Right renal cortex interstitium (tissue), 3 donors: ENCODE results near the gene NCR1. TPM values are rescaled to one million over a fixed set of nuclear protein-coding genes. Genes with fewer than 3 reads are reported as not detected.
"Not testable (repeated sequence)": the region's sequence is repeated elsewhere in the genome, so short reads cannot be mapped to it uniquely, and the experiment has no call there.

Source experiments
- DNase-seq, 3 donors: peaks; one replicate each; pipeline ENCODE4 v3.0.0-alpha.2; 2013; ENCODE audit warnings: low read depth in 3 of 3, low spot score in 2 of 3
- polyA plus RNA-seq, 3 donors: library from polyadenylated mRNA; unstranded; fragments of 120-200 nt; gene quantifications; one replicate each; pipeline ENCODE4 v1.2.1, GENCODE V29; 2013; ENCODE audit not compliant: insufficient read length in 3 of 3

The NCR1 gene
- polyA plus RNA-seq, 3 donors: 0.19 to 0.21 (median 0.19) TPM

DNA sequence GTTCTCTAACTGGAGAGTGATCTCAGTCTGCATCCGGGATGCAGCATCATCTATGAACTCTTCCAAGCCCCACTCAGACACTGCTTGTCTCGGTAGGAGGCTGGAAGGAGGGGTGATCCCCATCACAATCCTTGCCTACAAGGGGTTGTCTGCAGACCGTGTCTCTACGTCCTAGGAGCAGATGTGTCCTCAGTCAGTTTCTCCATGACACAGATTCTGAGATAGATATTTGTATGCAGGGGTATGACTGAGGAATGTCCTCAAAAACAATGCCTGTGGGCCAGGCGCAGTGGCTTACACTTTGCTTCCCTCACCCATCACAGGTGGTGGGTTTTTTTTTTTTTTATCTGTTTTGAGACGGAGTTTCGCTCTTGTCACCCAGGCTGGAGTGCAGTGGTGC is 871 bp downstream of the NCR1 start:
- DNase-seq: no peak

DNA sequence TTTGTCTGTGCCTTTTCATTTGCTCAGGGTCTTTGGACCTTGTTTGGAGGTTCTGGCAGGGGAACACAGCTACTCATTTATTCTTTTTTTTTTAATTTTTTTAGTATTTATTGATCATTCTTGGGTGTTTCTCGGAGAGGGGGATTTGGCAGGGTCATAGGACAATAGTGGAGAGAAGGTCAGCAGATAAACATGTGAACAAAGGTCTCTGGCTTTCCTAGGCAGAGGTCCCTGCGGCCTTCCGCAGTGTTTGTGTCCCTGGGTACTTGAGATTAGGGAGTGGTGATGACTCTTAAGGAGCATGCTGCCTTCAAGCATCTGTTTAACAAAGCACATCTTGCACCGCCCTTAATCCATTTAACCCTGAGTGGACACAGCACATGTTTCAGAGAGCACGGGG is 2.0 kb downstream of the NCR1 start:
- not testable (repeated sequence) for DNase-seq

DNA sequence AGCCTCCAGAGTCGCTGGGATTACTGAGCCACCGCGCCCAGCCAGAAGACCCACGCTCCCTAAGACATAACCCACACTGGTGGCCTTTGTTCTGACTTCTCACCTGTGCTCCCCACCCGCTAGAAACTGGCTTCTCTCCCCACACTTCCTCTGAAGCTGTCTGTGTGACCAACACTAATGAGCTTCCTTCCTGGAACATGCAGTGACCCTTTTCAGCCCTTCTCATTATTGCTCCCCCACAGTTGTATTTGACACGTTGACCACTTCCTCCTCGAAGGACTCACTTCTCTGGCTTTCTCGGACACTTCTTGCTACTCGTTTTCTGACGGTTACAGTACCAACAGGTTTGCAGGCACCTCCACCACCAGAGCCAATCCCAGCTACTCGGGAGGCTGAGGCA is 10.9 kb downstream of the NCR1 start:
- no peak for DNase-seq

DNA sequence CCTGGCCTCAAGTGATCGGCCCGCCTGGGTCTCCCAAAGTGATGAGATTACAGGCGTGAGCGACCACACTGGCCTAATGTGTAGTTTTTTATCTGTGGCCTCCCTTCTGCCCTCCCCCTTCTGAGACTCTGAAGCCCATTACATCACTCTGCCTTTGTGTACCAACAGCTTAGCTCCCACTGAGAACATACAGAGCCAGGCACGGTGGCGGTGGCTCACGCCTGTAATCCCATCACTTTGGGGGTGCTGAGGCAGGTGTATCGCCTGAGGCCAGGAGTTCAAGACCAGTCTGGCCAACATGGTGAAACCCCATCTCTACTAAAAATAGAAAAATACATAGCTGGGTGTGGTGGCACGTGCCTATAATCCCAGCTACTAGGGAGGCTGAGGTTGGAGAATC is 12.6 kb downstream of the NCR1 start:
- DNase-seq: no peak

DNA sequence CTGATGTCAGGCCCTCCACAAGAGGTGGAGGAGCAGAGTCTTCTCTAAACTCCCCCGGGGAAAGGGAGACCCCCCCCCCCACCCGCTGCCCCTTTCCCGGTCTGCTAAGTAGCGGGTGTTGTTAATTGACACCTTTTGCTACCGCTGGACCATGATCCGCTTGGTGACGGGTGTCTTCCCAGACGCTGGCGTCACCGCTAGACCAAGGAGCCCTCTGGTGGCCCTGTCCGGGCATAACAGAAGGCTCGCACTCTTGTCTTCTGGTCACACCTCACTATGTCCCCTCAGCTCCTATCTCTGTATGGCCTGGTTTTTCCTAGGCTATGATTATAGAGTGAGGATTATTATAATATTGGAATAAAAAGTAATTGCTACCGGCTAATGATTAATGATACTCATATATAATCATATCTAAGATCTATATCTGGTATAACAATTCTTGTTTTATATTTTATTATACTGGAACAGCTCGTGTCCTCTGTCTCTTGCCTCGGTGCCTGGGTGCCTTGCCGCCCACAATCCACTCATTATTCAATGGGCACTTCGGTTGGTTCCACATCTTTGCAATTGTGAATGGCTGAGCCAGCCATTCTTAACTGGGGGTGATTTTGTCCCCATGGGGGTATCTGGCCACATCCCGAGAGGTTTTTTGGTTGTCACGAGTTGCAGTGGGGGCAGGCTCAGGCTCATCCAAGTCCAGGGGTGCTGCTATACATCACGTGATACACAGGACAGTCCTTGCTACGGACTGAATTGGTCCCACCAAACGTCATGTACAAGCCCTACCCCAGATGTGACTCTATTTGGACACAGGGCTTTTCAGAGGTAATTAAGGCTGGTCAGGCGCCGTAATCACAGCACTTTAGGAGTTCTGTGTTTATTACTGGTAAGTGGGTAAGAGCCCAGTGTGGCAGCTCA is 14.0 kb downstream of the NCR1 start:
- DNase-seq: not testable (repeated sequence)

DNA sequence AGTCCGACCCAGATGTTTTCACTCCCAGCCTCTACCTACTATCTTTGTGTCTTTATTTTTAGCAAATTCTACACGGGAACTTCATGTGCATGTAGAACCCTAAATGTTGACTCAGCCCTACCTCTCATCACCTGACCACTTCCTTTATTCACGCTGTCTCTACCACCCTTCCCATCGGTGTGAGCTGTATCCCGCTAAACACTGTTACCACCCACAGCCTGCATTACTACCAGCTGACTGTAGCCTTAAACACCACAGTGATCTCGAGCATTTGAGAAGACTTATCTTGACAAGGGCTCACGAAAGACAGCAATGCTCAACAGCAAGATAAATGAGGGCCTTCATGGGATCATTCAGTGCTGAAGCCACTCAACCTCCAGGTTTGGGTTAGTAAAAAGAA is 15.1 kb downstream of the NCR1 start:
- no peak for DNase-seq

DNA sequence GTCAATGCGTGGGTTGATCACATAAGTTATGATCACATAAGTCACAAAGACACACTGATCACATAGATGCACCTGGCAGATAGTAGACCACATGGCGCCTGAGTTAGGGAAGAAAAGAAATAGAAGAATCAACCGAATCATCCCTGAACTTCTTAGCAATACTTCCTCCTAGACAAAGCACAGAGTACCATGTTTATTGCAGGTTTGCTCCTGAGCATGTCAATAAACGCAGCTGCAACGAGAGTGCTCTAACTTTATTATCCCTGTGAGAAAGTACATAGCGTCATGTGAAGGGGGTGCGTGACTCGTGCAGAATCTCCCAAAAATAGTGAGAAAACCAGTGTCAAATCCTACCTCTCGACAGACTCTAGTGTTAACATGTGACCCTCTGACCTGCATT is 17.3 kb downstream of the NCR1 start:
- no peak for DNase-seq

DNA sequence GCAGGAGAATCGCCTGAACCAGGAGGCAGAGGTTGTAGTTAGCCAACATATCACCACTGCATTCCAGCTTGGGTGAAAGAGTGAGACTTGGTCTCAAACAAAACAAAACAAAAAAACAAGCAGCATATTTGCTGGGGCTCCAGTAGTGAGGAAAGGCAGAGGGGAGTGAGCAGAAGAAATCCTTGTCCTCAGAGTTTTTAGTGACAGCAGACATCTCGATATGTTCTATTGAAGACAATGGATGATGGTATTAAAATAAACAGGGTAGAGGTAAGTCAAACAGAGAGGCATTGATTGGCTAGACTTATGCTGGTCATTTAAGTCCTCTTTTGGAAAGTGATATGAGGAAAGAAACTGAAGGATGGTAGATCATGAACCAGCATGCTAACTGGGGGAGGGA is 22.4 kb downstream of the NCR1 start:
- DNase-seq: no peak

DNA sequence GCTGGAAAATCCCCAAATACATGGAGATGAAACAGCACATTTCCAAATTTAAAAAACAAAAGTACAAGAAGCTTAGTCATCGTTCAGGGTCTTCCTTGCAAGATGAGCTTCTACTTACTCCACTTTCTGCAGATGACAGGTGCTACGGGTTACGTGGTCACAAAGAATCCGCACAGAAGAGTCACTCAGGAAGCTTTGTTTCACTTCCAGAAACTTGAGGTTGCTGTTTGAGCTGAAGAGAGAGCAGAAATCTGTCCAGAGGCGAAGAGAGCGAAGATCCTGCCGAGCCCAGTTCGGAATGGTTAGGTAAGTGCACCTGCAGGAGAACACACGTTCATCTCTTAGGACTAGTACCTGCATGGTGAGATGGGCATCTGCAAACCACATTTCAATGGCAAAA is 32.0 kb downstream of the NCR1 start:
- no peak for DNase-seq

DNA sequence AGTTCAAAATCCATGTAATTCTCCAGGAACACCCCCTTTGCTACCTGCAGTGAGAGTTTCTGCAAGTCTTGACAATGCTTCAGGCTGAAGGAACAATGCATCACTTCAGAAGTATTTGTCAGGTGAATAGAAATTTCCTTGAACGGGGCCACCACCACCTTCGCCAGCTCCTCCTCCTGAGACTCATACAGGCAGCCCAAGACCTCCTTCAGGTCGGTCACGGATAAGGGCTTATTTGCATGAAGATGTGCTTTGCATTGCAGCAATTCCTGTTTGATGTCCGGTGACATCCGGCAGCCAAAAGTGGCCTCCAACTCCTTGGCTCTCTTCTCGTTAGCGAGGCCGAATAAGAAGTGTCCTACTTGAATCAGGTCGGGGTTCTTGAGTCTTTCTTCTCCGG is 33.0 kb downstream of the NCR1 start:
- DNase-seq: no peak

DNA sequence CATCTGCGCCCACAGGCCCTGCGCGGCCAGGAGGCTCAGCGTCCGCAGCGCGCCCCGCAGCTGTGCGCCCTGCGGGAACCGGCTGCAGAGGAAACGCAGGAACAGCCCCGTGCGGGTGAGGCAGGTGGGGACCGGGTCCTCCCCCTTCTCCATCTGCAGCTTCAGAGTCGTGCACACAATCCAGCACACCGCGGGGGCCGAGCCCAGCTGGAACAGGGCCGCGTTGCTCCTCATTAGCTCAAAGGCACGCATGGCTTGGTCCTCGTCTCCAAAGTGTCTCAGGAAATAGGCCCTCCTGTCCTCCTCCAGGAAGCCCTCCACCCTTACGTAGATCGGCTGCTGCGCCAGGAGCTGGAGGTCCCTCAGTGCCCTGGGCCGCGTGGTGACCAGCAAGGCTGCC is 33.6 kb downstream of the NCR1 start:
- not testable (repeated sequence) for DNase-seq

DNA sequence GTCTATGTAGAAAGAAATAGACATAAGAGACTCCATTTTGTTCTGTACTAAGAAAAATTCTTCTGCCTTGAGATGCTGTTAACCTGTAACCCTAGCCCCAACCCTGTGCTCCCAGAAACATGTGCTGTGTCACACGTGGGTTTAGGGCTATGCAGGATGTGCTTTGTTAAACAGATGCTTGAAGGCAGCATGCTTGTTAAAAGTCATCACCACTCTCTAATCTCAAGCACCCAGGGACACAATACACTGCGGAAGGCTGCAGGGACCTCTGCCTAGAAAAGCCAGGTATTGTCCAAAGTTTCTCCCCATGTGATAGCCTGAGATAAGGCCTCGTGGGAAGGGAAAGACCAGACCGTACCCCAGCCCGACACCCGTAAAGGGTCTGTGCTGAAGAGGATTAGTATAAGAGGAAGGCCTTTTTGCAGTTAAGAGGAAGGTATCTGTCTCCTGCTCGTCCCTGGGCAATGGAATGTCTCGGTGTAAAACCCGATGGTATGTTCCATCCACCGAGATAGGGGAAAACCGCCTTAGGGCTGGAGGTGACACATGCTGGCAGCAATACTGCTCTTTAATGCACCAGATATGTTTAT is 37.9 kb downstream of the NCR1 start:
- not testable (repeated sequence) for DNase-seq

DNA sequence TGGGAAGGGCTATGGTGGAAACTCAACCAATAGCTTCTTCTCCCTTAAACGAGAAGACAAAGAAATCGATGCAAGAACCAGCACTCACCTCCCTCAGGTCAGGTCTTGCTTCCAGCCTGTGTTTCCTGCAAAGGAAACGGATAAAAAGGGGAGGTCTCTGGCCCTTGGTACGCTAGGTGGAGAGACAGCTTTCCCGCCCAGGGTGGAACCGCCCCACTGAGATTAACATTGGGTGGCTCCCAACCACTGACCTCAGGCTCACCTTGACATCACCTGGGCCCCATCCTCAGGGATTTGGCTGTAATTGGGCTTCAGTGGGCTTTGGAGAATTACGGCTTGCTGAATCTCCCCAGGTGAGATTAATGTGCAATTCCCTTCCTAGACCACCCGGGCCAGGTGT is 41.4 kb downstream of the NCR1 start, which contains the start of gene NLRP7:
Gene NLRP7 (minus strand): TSS at position 150 of the 400 bp plus-strand sequence.
- DNase-seq: no peak

DNA sequence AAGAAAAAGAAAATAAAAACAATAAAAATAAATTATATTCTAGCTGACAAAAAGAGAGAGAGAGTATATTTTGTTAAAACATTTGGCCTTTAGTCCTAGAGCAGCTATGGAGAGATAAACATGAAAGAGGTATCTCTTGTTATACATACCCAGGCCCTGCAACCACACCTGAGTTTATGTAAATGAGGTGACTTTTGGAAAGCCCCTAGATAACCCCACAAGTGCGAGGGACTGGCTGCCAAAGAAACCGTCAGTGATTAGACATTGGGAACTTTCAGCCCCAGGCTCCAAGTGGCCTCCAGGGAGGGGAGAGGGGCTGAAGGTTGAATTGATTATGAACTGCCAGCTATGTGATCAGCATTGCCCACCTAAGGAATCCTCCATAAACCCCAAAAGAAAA is 43.5 kb downstream of the NCR1 start:
- DNase-seq: no peak

DNA sequence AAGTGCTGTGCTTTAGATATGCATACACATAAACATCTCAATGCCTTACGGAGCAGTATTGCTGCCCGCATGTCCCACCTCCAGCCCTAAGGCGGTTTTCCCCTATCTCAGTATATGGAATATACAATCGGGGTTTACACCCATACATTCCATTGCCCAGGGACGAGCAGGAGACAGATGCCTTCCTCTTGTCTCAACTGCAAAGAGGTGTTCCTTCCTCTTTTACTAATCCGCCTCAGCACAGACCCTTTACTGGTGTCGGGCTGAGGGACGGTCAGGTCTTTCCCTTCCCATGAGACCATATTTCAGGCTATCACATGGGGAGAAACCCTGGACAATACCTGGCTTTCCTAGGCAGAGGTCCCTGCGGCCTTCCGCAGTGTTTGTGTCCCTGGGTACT is 44.6 kb downstream of the NCR1 start:
- DNase-seq: not testable (repeated sequence)

DNA sequence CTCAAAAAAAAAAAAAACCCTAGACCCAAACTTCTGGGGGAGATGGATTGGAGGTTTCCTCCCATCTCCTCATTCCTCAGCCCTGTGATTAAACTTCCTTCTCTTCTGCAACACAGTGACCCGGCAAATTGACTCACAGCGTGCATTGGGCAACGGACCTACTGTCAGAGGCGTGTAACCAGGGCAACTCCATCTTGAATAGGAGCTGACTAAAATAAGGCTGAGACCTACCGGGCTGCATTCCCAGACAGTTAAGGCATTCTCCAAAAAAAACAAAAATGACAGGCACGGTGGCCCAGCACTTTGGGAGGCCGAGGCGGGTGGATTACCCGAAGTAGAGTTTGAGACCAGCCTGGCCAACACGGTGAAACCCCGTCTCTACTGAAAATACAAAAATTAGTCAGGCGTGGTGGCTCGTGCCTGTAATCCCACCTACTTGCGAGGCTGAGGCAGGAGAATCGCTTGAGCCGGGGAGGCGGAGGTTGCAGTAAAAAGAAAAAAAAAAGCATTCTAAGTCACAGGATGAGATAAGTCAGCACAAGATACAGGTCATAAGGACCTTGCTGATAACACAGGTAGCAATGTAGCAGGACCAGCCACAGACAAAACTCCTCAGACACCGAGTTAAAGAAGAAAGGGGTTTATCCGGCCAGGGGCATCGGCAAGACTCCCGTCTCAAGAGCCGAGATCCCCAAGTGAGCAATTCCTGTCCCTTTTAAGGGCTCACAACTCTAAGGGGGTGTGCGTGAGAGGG is 46.8 kb downstream of the NCR1 start:
- no peak for DNase-seq

DNA sequence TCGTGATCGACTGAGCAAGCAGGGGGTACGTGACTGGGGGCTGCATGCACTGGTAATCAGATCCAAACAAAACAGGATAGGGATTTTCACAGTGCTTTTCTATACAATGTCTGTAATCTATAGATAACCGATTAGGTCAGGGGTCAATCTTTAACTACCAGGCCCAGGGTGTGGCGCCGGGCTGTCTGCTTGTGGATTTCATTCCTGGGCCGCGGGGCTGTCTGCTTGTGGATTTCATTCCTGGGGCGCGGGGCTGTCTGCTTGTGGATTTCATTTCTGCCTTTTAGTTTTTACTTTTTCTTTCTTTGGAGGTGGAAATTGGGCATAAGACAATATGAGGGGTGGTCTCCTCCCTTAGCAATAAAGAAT is 47.4 kb downstream of the NCR1 start:
- DNase-seq: not testable (repeated sequence)

DNA sequence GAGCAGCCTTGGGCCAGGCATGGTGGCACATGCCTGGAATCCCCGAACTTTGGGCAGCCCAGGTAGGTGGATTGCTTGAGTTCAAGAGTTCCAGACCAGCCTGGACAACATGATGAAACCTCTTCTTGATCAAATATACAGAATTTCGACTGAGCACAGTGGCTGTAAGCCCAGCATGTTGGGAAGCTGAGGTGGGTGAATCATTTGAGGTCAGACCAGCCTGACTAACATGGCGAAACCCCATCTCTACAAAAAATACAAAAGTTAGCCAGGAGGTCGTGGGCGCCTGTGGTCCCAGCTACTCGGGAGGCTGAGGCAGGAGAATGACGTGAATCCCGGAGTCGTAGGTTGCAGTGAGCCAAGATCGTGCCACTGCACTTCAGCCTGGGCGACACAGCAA is 49.4 kb downstream of the NCR1 start:
- no peak for DNase-seq

DNA sequence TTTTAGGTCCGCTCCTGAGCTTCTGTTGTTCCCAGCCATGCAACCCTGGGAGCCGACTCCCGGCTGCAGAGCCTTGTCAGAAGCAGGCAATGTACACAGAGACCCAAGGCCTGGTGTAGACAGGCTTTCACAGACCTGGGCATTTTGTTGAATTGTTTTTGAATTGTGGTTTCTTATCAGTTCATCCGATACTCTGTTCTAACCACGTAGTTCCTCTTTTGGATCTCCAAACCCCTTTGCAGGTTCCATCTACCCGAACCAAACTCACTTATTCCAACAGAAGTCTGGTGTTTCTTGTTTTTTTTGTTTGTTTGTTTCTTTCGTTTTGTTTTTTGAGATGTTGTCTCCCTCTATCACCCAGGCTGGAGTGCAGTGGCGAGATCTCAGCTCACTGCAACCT is 53.9 kb downstream of the NCR1 start:
- no peak for DNase-seq
